ENCODE results near the gene SLC9A5.

SLC9A5 gene

GRCh38 chr16:67241008-67241900, 7.5 kb upstream of the SLC9A5 start:
- H3K27ac ChIP-seq (ENCODE audit: low read depth, low read length) = peak overlapping the region; percentile 76

DNA sequence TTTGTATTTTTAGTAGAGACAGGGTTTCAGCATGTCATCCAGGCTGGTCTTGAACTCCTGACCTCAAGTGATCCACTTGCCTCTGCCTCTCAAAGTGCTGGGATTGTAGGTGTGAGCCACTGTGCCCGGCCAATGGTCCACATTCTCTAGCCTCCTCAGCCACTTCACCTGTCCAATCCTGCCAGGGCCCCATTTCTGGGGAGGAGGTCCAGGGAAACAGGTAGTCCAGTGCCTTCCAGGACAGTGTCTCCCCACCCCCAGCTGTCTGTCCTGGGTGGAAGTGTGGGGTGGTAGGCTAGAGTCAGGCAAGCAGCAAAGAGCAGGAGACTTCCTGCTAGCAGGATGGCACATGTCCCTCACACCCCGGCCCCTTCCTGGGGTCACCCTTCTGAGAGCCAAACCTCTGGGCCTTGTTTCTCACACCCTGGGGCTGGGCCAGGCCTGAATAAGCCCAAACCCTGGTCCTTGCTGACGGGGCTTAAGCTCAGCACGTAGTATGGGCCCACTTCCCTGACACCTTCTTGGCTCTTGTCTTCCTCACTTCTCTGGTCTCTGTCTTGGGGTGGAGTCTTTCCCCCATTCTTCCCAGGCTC, 6.5 kb upstream of the SLC9A5 start:
- Histone ChIP-seq H3K36me3 (ENCODE audit: control insufficient read depth, insufficient read depth, low read length) (peaks cover 27% of the 10 kb centered on the region), H3K4me1 (ENCODE audit: control insufficient read depth, insufficient read depth, low read length) (peaks cover 23% of the 10 kb centered on the region), H3K27ac (ENCODE audit: low read depth, low read length) (no peak overlapping the region)

More at GRCh38 chr16:67241008-67241900, 7.5 kb upstream of the SLC9A5 start:
- Histone ChIP-seq H3K36me3 (ENCODE audit: control insufficient read depth, insufficient read depth, low read length) (peaks cover 34% of the 10 kb centered on the region), H3K9ac (ENCODE audit: low read depth, low read length) (no peak overlapping the region), H3K9me3 (ENCODE audit: control insufficient read depth, insufficient read depth, low read length) (no peaks in the 10 kb centered on the region), H3K4me3 (ENCODE audit: low read depth, low read length) (no peak overlapping the region), H3K27me3 (ENCODE audit: control insufficient read depth, insufficient read depth, low read length) (no peaks in the 10 kb centered on the region), H3K4me1 (ENCODE audit: control insufficient read depth, insufficient read depth, low read length) (peaks cover 23% of the 10 kb centered on the region)

DNA sequence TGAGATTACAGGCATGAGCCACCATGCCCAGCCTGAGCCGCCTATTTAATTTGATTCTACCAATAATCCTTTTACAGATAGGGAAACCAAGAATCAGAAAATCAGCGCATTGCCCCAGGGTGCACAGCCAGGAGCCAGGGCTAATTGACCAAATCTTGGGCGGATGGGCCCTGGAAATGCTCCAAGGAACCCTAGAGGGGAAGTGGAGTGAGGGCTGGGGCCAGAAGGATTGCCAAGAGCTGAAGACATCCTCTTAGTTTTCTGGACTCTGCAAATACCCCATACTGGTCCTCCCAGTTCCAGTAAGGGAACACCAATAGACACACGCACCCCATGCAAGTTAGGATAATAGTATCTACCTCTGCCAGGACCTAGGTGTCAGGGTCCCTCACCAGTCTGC, 5.3 kb upstream of the SLC9A5 start:
- H3K4me1 ChIP-seq (ENCODE audit: control insufficient read depth, insufficient read depth, low read length) = peaks cover 30% of the 10 kb centered on the region
- H3K9me3 ChIP-seq (ENCODE audit: control insufficient read depth, insufficient read depth, low read length) = no peaks in the 10 kb centered on the region
- peaks cover 14% of the 10 kb centered on the region for H3K36me3 ChIP-seq (ENCODE audit: control insufficient read depth, insufficient read depth, low read length)
- no peak overlapping the region for H3K9ac ChIP-seq (ENCODE audit: low read depth, low read length)
- H3K27ac ChIP-seq (ENCODE audit: low read depth, low read length) = no peak overlapping the region
- peaks cover 7% of the 10 kb centered on the region for H3K27me3 ChIP-seq (ENCODE audit: control insufficient read depth, insufficient read depth, low read length)
- H3K4me3 ChIP-seq (ENCODE audit: low read depth, low read length) = no peak overlapping the region

More for the DNA sequence above, 6.5 kb upstream of the SLC9A5 start:
- no peaks in the 10 kb centered on the region for H3K27me3 ChIP-seq (ENCODE audit: control insufficient read depth, insufficient read depth, low read length)
- H3K9ac ChIP-seq (ENCODE audit: low read depth, low read length) = 0 out of 2 replicates have a peak overlapping the region, but pooled peaks have one; percentile 30
- no peaks in the 10 kb centered on the region for H3K9me3 ChIP-seq (ENCODE audit: control insufficient read depth, insufficient read depth, low read length)
- H3K4me3 ChIP-seq (ENCODE audit: low read depth, low read length) = no peak overlapping the region

DNA sequence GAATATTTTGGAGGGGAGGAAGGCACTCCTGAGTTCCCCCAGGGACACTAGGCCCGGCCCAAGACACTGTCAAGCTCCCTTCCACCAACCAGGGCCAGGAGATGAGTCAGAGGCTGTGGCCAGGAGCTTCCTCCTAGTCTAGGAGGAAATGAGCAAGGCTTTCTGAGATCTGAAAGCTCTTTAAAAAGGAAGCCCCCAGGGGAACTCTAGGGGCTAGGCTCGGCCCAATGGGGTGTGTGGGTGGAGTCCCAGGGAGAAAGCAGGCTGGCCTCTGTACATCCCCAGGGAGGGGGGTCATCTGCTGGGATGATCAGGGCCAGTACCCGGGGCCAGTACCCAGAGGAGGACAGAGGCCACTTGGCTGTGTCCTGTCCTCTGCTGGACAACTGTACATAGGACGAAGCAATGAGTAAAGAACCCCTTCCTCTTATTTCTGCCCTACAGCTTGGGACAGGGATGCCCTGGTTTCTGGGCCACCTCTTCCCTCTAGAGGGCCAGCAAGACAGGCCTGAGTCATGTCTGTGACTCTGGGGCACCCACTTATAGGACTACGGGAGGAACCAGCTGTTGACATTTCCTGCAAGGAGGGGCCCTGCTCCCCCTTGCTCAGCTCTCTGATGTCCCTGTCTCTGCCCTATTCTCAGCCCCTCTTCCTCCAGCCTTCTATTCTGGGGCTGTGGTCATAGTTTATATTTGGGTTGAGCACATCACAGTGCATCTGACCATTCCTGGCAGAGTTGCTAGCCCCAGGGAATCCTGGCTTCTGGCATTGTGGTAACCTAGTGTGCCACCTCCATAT, 4.2 kb upstream of the SLC9A5 start:
- H3K4me3 ChIP-seq (ENCODE audit: low read depth, low read length) = no peak overlapping the region

GRCh38 chr16:67245186-67245585, 3.6 kb upstream of the SLC9A5 start:
- H3K27ac ChIP-seq (ENCODE audit: low read depth, low read length) = no peak overlapping the region
- 0 out of 2 replicates have a peak overlapping the region, but pooled peaks have one; percentile 71 for H3K9ac ChIP-seq (ENCODE audit: low read depth, low read length)
- H3K36me3 ChIP-seq (ENCODE audit: control insufficient read depth, insufficient read depth, low read length) = no peaks in the 10 kb centered on the region; the same call in 1 of the 2 replicates
- peak overlapping the region; percentile 86 for H3K4me3 ChIP-seq (ENCODE audit: low read depth, low read length)
- H3K4me1 ChIP-seq (ENCODE audit: control insufficient read depth, insufficient read depth, low read length) = peaks cover 36% of the 10 kb centered on the region
- H3K9me3 ChIP-seq (ENCODE audit: control insufficient read depth, insufficient read depth, low read length) = no peaks in the 10 kb centered on the region
- peaks cover 20% of the 10 kb centered on the region for H3K27me3 ChIP-seq (ENCODE audit: control insufficient read depth, insufficient read depth, low read length)

More for the DNA sequence above, 4.2 kb upstream of the SLC9A5 start:
- peak overlapping the region; percentile 47 for H3K27ac ChIP-seq (ENCODE audit: low read depth, low read length)
- H3K4me1 ChIP-seq (ENCODE audit: control insufficient read depth, insufficient read depth, low read length) = peaks cover 34% of the 10 kb centered on the region
- H3K36me3 ChIP-seq (ENCODE audit: control insufficient read depth, insufficient read depth, low read length) = peaks cover 3% of the 10 kb centered on the region
- H3K9ac ChIP-seq (ENCODE audit: low read depth, low read length) = no peak overlapping the region
- no peaks in the 10 kb centered on the region for H3K9me3 ChIP-seq (ENCODE audit: control insufficient read depth, insufficient read depth, low read length)
- peaks cover 14% of the 10 kb centered on the region for H3K27me3 ChIP-seq (ENCODE audit: control insufficient read depth, insufficient read depth, low read length)

- peaks cover 35% of the 10 kb centered on the region for H3K4me1 ChIP-seq (ENCODE audit: control insufficient read depth, insufficient read depth, low read length)
- peak overlapping the region; percentile 86 for H3K4me3 ChIP-seq (ENCODE audit: low read depth, low read length)
- peak overlapping the region; percentile 71 for H3K9ac ChIP-seq (ENCODE audit: low read depth, low read length)
Measured at GRCh38 chr16:67245674-67246080, 3.1 kb upstream of the SLC9A5 start.

DNA sequence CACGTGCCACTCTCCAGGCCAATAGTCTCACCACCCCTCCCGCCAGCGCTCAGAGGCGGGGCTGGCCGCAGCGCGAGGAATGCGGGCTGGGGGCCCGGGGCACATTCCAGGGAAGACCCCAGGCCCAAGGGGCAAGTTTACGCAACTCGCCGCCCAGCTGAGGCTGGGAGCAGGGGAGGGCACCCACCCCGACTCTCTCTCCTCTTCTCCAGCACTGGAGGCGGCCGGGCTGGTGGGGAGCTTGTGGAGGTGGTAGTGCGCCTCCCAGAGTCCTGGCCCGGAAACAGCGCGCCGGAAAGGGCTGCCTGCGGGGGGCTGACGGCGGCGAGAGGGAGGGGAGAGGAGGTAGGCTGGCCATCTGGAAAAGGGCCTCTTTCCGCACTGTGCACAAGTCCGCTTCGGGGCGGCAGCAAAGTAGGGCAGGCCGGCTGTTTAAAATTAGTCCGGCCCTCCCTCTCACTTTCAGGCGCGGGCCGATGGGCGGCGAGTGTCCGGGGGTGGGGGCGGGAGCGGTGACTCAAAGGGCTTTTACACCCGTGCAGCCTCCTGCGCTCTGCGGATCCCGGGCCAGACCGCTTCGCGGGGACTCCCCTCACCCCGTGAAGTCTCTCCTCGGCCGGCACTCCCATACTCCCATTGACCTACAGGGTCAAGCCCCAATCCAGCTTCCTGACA, 2.6 kb upstream of the SLC9A5 start:
- Histone ChIP-seq H3K4me3 (ENCODE audit: low read depth, low read length) (peak overlapping the region; percentile 86), H3K36me3 (ENCODE audit: control insufficient read depth, insufficient read depth, low read length) (no peaks in the 10 kb centered on the region; the same call in 1 of the 2 replicates), H3K27me3 (ENCODE audit: control insufficient read depth, insufficient read depth, low read length) (peaks cover 26% of the 10 kb centered on the region), H3K4me1 (ENCODE audit: control insufficient read depth, insufficient read depth, low read length) (peaks cover 32% of the 10 kb centered on the region), H3K27ac (ENCODE audit: low read depth, low read length) (peak overlapping the region; percentile 94), H3K9me3 (ENCODE audit: control insufficient read depth, insufficient read depth, low read length) (no peaks in the 10 kb centered on the region), H3K9ac (ENCODE audit: low read depth, low read length) (peak overlapping the region; percentile 71)

More at GRCh38 chr16:67245674-67246080, 3.1 kb upstream of the SLC9A5 start:
- peak overlapping the region; percentile 94 for H3K27ac ChIP-seq (ENCODE audit: low read depth, low read length)
- H3K36me3 ChIP-seq (ENCODE audit: control insufficient read depth, insufficient read depth, low read length) = no peaks in the 10 kb centered on the region; the same call in 1 of the 2 replicates
- no peaks in the 10 kb centered on the region for H3K9me3 ChIP-seq (ENCODE audit: control insufficient read depth, insufficient read depth, low read length)
- peaks cover 25% of the 10 kb centered on the region for H3K27me3 ChIP-seq (ENCODE audit: control insufficient read depth, insufficient read depth, low read length)

GRCh38 chr16:67246756-67247191, 2.0 kb upstream of the SLC9A5 start:
- Histone ChIP-seq H3K27me3 (ENCODE audit: control insufficient read depth, insufficient read depth, low read length) (peaks cover 26% of the 10 kb centered on the region), H3K36me3 (ENCODE audit: control insufficient read depth, insufficient read depth, low read length) (no peaks in the 10 kb centered on the region; the same call in 1 of the 2 replicates), H3K4me1 (ENCODE audit: control insufficient read depth, insufficient read depth, low read length) (peaks cover 26% of the 10 kb centered on the region), H3K9ac (ENCODE audit: low read depth, low read length) (peak overlapping the region; percentile 60; the same call in 1 of the 2 replicates), H3K27ac (ENCODE audit: low read depth, low read length) (peak overlapping the region; percentile 94), H3K9me3 (ENCODE audit: control insufficient read depth, insufficient read depth, low read length) (no peaks in the 10 kb centered on the region), H3K4me3 (ENCODE audit: low read depth, low read length) (peak overlapping the region; percentile 86)

DNA sequence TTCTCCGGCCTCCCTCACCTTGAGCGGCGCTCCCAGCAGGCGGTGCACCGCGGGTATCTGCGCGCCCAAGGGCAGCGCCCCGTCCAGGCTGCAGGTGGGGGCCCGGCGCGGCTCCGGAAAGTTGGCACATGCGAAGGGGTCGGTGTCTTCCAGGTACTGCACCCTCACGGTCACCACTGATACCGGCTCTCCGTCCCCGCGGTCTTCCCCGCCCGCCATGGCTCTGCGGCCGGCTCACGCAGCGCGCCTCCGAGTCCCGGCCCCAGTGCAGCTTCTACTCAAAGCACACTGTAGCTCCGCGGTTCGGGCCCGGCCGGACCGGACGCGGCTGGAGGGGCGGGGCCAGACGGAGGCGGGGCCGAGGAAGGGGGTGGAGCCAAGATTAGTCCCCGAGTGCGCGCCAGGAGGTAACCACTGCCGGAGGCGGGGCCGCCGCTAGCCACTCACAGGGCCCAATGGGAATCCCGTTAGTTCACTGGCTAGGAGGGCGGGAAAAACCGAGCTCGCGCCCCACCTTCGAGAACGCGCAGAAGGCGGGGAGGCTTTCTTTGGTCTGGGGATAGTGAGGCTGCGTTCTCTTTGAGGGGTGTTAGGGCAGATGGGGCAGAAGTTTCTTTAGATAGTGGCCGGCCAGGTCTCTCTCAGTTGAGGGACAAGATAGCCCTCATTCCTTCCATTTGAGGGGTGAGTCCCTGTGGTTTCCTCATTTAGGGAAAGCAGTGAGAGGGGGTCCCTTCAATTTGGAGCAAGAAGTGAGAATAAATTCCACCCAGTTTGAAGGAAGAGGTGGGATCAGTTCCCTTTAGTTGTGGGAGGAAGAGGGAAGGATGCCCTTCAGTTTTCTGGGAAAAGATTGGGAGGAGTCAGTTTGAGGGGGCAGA, 1.3 kb upstream of the SLC9A5 start, which contains the start of gene FHOD1:
FHOD1 (minus strand) TSS at position 290 of the 881 bp plus-strand sequence; CDS start at position 219, 71 bp downstream.
- H3K9ac ChIP-seq (ENCODE audit: low read depth, low read length) = peak within 1 kb of the TSS; percentile 71
- no peaks in the 10 kb centered on the region for H3K9me3 ChIP-seq (ENCODE audit: control insufficient read depth, insufficient read depth, low read length)
- no peaks in the 10 kb centered on the region for H3K36me3 ChIP-seq (ENCODE audit: control insufficient read depth, insufficient read depth, low read length)
- H3K4me3 ChIP-seq (ENCODE audit: low read depth, low read length) = peak within 1 kb of the TSS; percentile 86
- H3K27me3 ChIP-seq (ENCODE audit: control insufficient read depth, insufficient read depth, low read length) = peaks cover 26% of the 10 kb centered on the region
- H3K4me1 ChIP-seq (ENCODE audit: control insufficient read depth, insufficient read depth, low read length) = peaks cover 25% of the 10 kb centered on the region
- H3K27ac ChIP-seq (ENCODE audit: low read depth, low read length) = peak within 1 kb of the TSS; percentile 94
